Measurements from ENCODE around the gene GORASP1.
A peak's percentile ranks its signal among the peaks of the same experiment; 100 is the strongest.

GORASP1 gene

DNA sequence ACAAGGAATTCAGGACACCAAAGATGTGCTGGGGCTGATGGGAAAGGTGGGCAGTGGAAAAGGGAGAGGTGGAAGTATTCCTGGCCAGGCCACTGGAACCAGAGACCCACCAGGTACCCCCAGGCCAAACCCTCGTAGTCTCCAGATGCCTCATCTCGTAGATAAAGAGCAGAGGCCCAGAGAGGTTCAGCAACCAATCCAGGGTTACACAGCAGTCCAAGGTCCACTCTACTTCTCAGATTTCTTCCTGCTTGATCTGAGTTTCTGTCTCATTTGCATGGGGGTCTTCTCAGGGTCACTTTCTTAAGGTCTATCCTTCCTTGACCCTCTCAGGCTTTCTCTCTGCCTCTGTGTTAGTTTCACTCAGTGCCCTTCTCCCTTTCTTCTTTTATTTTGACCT, 5.1 kb upstream of the GORASP1 start:
- H3K4me3 ChIP-seq (ENCODE audit: low read length in 2 of 2): no peak overlapping the region
- no peaks in the 10 kb centered on the region for H3K27me3 ChIP-seq (ENCODE audit: control insufficient read depth in 2 of 2, insufficient read depth in 2 of 2, low read length in 2 of 2)
- H3K4me1 ChIP-seq (ENCODE audit: control insufficient read depth in 2 of 2, insufficient read depth in 2 of 2, low read length in 2 of 2): peaks cover 3 to 7% of the 10 kb centered on the region in 2 donors
- no peaks in the 10 kb centered on the region for H3K9me3 ChIP-seq (ENCODE audit: control insufficient read depth in 2 of 2, low read length in 2 of 2)
- H3K27ac ChIP-seq (ENCODE audit: low read depth in 2 of 2, low read length in 2 of 2): no peak overlapping the region
- H3K36me3 ChIP-seq (ENCODE audit: control insufficient read depth in 2 of 2, insufficient read depth in 2 of 2, low read length in 2 of 2): peaks cover 0 to 2% of the 10 kb centered on the region in 2 donors
- no peak overlapping the region for H3K9ac ChIP-seq (ENCODE audit: low read depth in 1 of 2, low read length in 2 of 2)

DNA sequence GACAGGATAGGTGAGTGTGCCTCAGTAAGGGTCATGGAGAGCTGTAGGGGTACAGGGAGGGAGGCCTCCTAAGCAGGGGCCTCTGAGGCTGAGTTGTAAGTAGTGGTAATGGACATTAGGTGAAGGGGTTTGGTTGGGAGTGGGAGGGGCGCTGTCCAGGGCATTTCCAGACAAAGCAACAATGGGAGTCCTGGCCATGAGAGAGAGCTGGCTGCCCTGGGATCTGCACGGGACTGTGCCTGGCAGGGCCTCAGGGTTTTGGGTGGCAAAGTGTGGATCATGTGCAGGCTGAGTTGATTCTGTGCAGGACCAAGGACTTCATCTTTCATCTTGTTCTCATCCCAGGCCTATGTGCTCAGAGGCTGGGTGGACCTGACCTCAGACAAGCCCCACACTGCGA, 4.7 kb upstream of the GORASP1 start:
- H3K4me3 ChIP-seq (ENCODE audit: low read length in 2 of 2): no peak overlapping the region
- H3K9me3 ChIP-seq (ENCODE audit: control insufficient read depth in 2 of 2, low read length in 2 of 2): no peaks in the 10 kb centered on the region
- no peak overlapping the region for H3K9ac ChIP-seq (ENCODE audit: low read depth in 1 of 2, low read length in 2 of 2)
- peaks cover 0 to 2% of the 10 kb centered on the region in 2 donors for H3K36me3 ChIP-seq (ENCODE audit: control insufficient read depth in 2 of 2, insufficient read depth in 2 of 2, low read length in 2 of 2)
- H3K27me3 ChIP-seq (ENCODE audit: control insufficient read depth in 2 of 2, insufficient read depth in 2 of 2, low read length in 2 of 2): no peaks in the 10 kb centered on the region
- H3K27ac ChIP-seq (ENCODE audit: low read depth in 2 of 2, low read length in 2 of 2): no peak overlapping the region
- peaks cover 3 to 7% of the 10 kb centered on the region in 2 donors for H3K4me1 ChIP-seq (ENCODE audit: control insufficient read depth in 2 of 2, insufficient read depth in 2 of 2, low read length in 2 of 2)

DNA sequence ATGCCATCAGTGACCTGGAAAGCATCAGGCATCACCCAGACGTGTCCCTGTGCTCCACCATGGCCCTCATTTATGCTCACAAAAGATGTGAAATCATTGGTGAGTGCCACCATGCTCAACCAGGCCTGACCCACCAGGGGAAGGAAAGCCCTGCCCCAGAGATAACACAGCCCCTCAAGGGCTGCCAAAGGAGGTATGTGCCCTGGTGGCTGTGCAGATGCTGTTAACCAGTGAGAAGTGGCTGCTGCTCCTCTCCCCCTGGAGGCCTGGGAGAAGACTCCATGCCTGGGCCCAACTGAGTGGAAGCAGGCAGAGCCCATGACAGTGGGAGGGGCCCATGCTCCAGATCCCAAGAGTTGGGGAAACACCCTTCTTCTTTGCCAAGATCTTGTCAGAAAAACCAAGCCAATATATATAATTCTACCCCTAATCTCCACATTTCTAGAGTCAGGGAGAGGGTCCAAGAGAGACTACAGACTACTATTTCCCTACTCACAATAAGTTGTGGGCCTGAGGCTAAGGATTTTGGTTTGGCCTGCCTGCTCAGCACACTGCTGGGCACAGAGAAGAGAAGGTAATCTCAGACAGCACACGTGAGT, 2.7 kb upstream of the GORASP1 start:
- H3K27ac ChIP-seq (ENCODE audit: low read depth in 2 of 2, low read length in 2 of 2): no peak overlapping the region
- no peaks in the 10 kb centered on the region for H3K36me3 ChIP-seq (ENCODE audit: control insufficient read depth in 2 of 2, insufficient read depth in 2 of 2, low read length in 2 of 2)
- H3K4me3 ChIP-seq (ENCODE audit: low read length in 2 of 2): no peak overlapping the region
- H3K9me3 ChIP-seq (ENCODE audit: control insufficient read depth in 2 of 2, low read length in 2 of 2): no peaks in the 10 kb centered on the region
- H3K9ac ChIP-seq (ENCODE audit: low read depth in 1 of 2, low read length in 2 of 2): no peak overlapping the region
- peaks cover 18 to 21% of the 10 kb centered on the region in 2 donors for H3K4me1 ChIP-seq (ENCODE audit: control insufficient read depth in 2 of 2, insufficient read depth in 2 of 2, low read length in 2 of 2)
- H3K27me3 ChIP-seq (ENCODE audit: control insufficient read depth in 2 of 2, insufficient read depth in 2 of 2, low read length in 2 of 2): no peaks in the 10 kb centered on the region

DNA sequence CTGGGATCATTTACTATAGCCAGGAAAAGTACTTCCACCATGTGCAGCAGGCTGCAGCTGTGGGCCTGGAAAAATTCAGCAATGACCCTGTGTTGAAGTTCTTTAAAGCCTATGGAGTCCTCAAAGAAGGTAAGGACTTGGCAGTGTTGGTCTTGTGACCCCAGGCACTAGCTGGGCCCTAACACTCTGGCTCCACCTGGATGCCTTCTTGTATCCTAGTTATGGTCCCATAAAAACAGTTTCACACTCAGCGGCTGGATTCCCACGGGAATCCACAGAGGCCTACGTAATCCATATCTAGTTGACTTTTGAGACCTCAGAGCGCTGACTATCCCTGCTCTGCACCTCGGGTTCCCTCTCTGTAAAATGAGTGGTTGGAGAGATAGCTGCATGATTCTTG, 1.7 kb upstream of the GORASP1 start:
- Histone ChIP-seq H3K9ac (ENCODE audit: low read depth in 1 of 2, low read length in 2 of 2) (no peak overlapping the region), H3K27ac (ENCODE audit: low read depth in 2 of 2, low read length in 2 of 2) (no peak overlapping the region), H3K9me3 (ENCODE audit: control insufficient read depth in 2 of 2, low read length in 2 of 2) (no peaks in the 10 kb centered on the region), H3K27me3 (ENCODE audit: control insufficient read depth in 2 of 2, insufficient read depth in 2 of 2, low read length in 2 of 2) (no peaks in the 10 kb centered on the region), H3K4me1 (ENCODE audit: control insufficient read depth in 2 of 2, insufficient read depth in 2 of 2, low read length in 2 of 2) (peaks cover 24 to 26% of the 10 kb centered on the region in 2 donors), H3K36me3 (ENCODE audit: control insufficient read depth in 2 of 2, insufficient read depth in 2 of 2, low read length in 2 of 2) (no peaks in the 10 kb centered on the region), H3K4me3 (ENCODE audit: low read length in 2 of 2) (peak overlapping the region in 1 of 2 donors; percentile 4)

DNA sequence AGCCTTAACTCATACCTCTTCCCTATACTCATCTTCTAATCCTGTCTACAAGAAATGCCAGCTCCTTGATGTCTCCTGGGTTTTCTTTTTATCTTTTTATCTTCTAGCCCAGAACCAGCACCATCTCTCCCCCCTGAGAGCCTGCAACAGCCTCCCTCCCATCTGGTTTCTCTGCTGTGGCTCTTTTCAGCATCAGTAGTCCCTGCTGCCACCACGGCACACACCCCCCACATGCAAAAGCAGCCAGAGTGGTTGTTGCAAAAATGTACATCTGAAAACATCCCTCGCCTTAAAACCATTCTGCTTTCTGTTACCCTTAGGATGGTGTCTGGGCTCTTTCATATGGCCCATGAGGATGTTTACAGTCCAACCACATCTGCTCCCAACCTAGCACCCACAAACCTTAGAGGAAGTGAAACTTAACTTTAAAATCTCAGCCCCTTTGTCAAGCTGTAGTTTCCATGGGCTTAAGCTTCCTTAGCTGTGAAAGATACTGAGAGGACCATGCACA, 828 bp upstream of the GORASP1 start:
- Histone ChIP-seq H3K9me3 (ENCODE audit: control insufficient read depth in 2 of 2, low read length in 2 of 2) (no peaks in the 10 kb centered on the region), H3K9ac (ENCODE audit: low read depth in 1 of 2, low read length in 2 of 2) (peak overlapping the region; percentile 85 to 93), H3K4me1 (ENCODE audit: control insufficient read depth in 2 of 2, insufficient read depth in 2 of 2, low read length in 2 of 2) (peaks cover 24 to 26% of the 10 kb centered on the region in 2 donors), H3K4me3 (ENCODE audit: low read length in 2 of 2) (peak overlapping the region; percentile 90), H3K27ac (ENCODE audit: low read depth in 2 of 2, low read length in 2 of 2) (peak overlapping the region; percentile 89 to 92), H3K36me3 (ENCODE audit: control insufficient read depth in 2 of 2, insufficient read depth in 2 of 2, low read length in 2 of 2) (no peaks in the 10 kb centered on the region), H3K27me3 (ENCODE audit: control insufficient read depth in 2 of 2, insufficient read depth in 2 of 2, low read length in 2 of 2) (no peaks in the 10 kb centered on the region)

DNA sequence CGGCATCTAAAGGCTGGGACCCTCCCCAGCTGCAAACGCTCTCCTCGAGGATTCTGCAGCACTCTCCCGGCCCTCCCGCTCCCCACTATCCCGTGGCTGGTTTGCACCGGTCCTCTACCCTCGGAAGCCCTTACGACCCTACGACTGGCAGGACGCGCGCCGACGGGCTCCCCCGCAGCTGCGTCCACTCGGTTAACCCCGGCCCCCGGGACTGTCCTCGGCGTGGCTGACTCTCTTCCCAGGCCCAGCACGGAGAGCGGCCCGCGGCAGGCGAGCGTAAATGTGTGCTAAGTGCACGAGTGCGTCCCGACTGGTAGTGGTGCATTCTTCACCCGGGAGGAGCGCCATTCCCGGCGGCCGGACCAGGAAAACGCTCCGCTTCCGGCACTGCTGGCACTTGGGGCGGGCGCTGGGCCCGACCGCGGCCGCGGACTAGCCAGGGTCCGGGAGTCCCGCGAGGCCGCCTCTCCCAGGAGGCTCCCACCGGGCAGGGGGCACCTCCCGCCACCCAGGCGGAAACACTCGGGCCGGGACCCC, 508 bp downstream of the GORASP1 start:
- H3K27me3 ChIP-seq (ENCODE audit: control insufficient read depth in 2 of 2, insufficient read depth in 2 of 2, low read length in 2 of 2): no peaks in the 10 kb centered on the region
- H3K4me1 ChIP-seq (ENCODE audit: control insufficient read depth in 2 of 2, insufficient read depth in 2 of 2, low read length in 2 of 2): peaks cover 24 to 26% of the 10 kb centered on the region in 2 donors
- peaks cover 3 to 4% of the 10 kb centered on the region in 2 donors for H3K36me3 ChIP-seq (ENCODE audit: control insufficient read depth in 2 of 2, insufficient read depth in 2 of 2, low read length in 2 of 2)
- H3K27ac ChIP-seq (ENCODE audit: low read depth in 2 of 2, low read length in 2 of 2): peak overlapping the region; percentile 89 to 92
- peak overlapping the region; percentile 90 for H3K4me3 ChIP-seq (ENCODE audit: low read length in 2 of 2)
- peak overlapping the region; percentile 85 to 93 for H3K9ac ChIP-seq (ENCODE audit: low read depth in 1 of 2, low read length in 2 of 2)
- no peaks in the 10 kb centered on the region for H3K9me3 ChIP-seq (ENCODE audit: control insufficient read depth in 2 of 2, low read length in 2 of 2)

DNA sequence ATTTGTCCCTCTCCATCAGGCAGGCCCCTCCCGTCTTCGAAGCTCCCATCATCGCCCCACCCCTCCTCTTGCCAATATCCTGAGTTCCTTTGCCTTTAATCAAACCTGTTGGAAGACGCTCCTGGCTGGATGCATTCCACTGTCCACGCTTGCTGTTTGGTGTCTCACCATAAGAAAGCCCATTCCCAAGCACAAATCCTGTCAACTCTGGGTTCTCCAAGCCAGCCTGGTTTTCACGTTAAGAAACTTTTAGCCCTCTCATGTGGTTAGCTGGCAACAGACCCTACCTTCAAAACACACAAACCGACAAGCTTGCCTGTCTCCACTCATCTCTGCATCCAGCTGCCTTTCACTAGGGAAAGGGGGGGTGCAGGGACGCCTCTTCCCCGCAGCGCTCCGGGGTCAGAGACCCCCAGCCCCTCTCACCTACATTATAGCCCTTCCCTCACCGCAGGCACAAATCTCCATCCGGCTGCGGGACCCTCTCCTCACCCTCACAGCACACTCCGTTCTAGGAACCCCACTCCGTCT, 1.1 kb downstream of the GORASP1 start:
- Histone ChIP-seq H3K27ac (ENCODE audit: low read depth in 2 of 2, low read length in 2 of 2) (peak overlapping the region in 1 of 2 donors; percentile 92), H3K36me3 (ENCODE audit: control insufficient read depth in 2 of 2, insufficient read depth in 2 of 2, low read length in 2 of 2) (peaks cover 4% of the 10 kb centered on the region in 2 donors), H3K9me3 (ENCODE audit: control insufficient read depth in 2 of 2, low read length in 2 of 2) (no peaks in the 10 kb centered on the region), H3K4me3 (ENCODE audit: low read length in 2 of 2) (peak overlapping the region; percentile 90), H3K27me3 (ENCODE audit: control insufficient read depth in 2 of 2, insufficient read depth in 2 of 2, low read length in 2 of 2) (no peaks in the 10 kb centered on the region), H3K9ac (ENCODE audit: low read depth in 1 of 2, low read length in 2 of 2) (peak overlapping the region; percentile 85 to 93), H3K4me1 (ENCODE audit: control insufficient read depth in 2 of 2, insufficient read depth in 2 of 2, low read length in 2 of 2) (peaks cover 26 to 28% of the 10 kb centered on the region in 2 donors)

DNA sequence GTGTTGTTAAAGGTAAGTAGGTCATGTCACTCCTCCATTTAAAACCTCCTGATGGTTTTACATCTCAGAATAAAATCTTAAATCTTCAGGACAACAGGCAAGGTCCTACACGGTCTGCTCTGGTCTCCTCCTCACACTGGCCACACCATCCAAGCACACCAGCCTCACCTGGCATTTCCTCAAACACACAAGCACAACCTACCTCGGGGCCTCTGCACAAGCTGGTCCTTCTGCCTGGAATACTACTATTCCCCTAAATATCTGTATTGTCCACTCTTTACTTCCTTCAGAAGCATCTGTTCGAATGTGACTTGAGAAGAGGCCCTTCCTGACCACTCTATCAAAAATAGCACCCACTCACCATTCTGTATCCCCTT, 1.8 kb downstream of the GORASP1 start:
- Histone ChIP-seq H3K9me3 (ENCODE audit: control insufficient read depth in 2 of 2, low read length in 2 of 2) (no peaks in the 10 kb centered on the region), H3K27ac (ENCODE audit: low read depth in 2 of 2, low read length in 2 of 2) (no peak overlapping the region), H3K4me3 (ENCODE audit: low read length in 2 of 2) (peak overlapping the region in 1 of 2 donors; percentile 90), H3K4me1 (ENCODE audit: control insufficient read depth in 2 of 2, insufficient read depth in 2 of 2, low read length in 2 of 2) (peaks cover 26 to 29% of the 10 kb centered on the region in 2 donors), H3K36me3 (ENCODE audit: control insufficient read depth in 2 of 2, insufficient read depth in 2 of 2, low read length in 2 of 2) (peaks cover 7 to 8% of the 10 kb centered on the region in 2 donors), H3K27me3 (ENCODE audit: control insufficient read depth in 2 of 2, insufficient read depth in 2 of 2, low read length in 2 of 2) (no peaks in the 10 kb centered on the region), H3K9ac (ENCODE audit: low read depth in 1 of 2, low read length in 2 of 2) (peak overlapping the region in 1 of 2 donors; percentile 93)

DNA sequence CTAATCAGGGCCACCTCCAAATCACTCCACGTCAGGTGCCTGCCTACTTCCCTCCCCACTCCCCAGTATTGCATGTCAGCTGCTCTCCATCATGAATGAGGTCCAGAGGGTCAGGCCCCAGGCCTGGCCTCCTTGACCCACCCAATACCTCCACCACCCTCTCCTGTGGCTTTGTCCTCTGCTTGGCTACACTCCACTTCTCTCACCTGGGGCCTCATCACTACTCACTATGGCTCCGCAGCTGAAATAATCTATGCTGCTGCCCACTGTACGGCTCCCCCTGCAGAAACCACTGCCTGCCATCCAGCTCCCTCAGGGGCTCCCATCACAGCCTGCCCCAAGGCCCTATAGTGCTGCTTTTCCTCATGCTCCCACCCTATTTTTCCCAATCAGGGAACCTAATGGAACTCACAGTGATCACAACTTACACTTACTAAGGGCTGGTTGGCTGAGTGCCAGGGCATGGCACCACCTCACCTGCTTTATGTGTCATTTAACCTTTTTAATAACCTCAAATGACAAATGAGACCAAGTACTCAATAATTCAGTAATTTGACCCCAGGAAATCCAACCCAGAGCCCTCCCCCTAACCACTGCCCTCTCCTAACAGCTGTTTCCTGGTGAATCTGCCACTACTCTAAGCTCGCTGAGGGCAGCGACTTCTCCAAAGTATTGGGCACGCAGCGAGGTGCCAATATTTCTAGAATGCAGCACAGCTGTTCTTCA, 2.3 kb downstream of the GORASP1 start:
- Histone ChIP-seq H3K4me1 (ENCODE audit: control insufficient read depth in 2 of 2, insufficient read depth in 2 of 2, low read length in 2 of 2) (peaks cover 26 to 29% of the 10 kb centered on the region in 2 donors), H3K27me3 (ENCODE audit: control insufficient read depth in 2 of 2, insufficient read depth in 2 of 2, low read length in 2 of 2) (no peaks in the 10 kb centered on the region), H3K9me3 (ENCODE audit: control insufficient read depth in 2 of 2, low read length in 2 of 2) (no peaks in the 10 kb centered on the region), H3K36me3 (ENCODE audit: control insufficient read depth in 2 of 2, insufficient read depth in 2 of 2, low read length in 2 of 2) (peaks cover 13 to 14% of the 10 kb centered on the region in 2 donors), H3K9ac (ENCODE audit: low read depth in 1 of 2, low read length in 2 of 2) (peak overlapping the region in 1 of 2 donors; percentile 24), H3K4me3 (ENCODE audit: low read length in 2 of 2) (peak overlapping the region in 1 of 2 donors; percentile 90), H3K27ac (ENCODE audit: low read depth in 2 of 2, low read length in 2 of 2) (no peak overlapping the region)
